DMS53 treated with DMSO at 0.1 percent for 48 hours (cell line): ENCODE measurements around the gene LIMCH1.

ENCODE experiments used
- DNase-seq: peaks from one replicate; lab custom pipeline; 2025; ENCODE audit not compliant: unreplicated experiment; lab: John Stamatoyannopoulos, UW

The LIMCH1 gene

GRCh38 chr4:41528512-41529205 is 9.3 kb upstream of the LIMCH1 start:
- no peak for DNase-seq

GRCh38 chr4:41530741-41531140 is 7.2 kb upstream of the LIMCH1 start:
- no peak for DNase-seq

GRCh38 chr4:41532336-41532735 is 5.6 kb upstream of the LIMCH1 start:
- no peak for DNase-seq

GRCh38 chr4:41532882-41533281 is 5.1 kb upstream of the LIMCH1 start:
- no peak for DNase-seq

- no peak for DNase-seq
Measured at GRCh38 chr4:41533680-41534079, 4.3 kb upstream of the LIMCH1 start.

- DNase-seq, result no peak
Measured at GRCh38 chr4:41534404-41534803, 3.6 kb upstream of the LIMCH1 start.

- no peak for DNase-seq
Measured at GRCh38 chr4:41535911-41536371, 2.0 kb upstream of the LIMCH1 start.

GRCh38 chr4:41537292-41537890 is 566 bp upstream of the LIMCH1 start:
- no peak for DNase-seq

- DNase-seq, result no peak
Measured at GRCh38 chr4:41538887-41539498, 1.0 kb downstream of the LIMCH1 start.

GRCh38 chr4:41539711-41540110 is 1.8 kb downstream of the LIMCH1 start:
- no peak for DNase-seq

GRCh38 chr4:41540687-41541086 is 2.7 kb downstream of the LIMCH1 start:
- no peak for DNase-seq

- DNase-seq, result no peak
Measured at GRCh38 chr4:41541687-41542094, 3.7 kb downstream of the LIMCH1 start.

- no peak for DNase-seq
Measured at GRCh38 chr4:41542526-41543275, 4.7 kb downstream of the LIMCH1 start.

GRCh38 chr4:41545238-41545637 is 7.3 kb downstream of the LIMCH1 start:
- DNase-seq, result no peak

- DNase-seq, result no peak
Measured at GRCh38 chr4:41546638-41547037, 8.7 kb downstream of the LIMCH1 start.

- DNase-seq, result no peak
Measured at GRCh38 chr4:41548305-41548880, 10.4 kb downstream of the LIMCH1 start.

- no peak for DNase-seq
Measured at GRCh38 chr4:41549478-41549877, 11.5 kb downstream of the LIMCH1 start.

- DNase-seq, result no peak
Measured at GRCh38 chr4:41550308-41550707, 12.4 kb downstream of the LIMCH1 start.

GRCh38 chr4:41551536-41551935 is 13.6 kb downstream of the LIMCH1 start:
- DNase-seq, result no peak

- DNase-seq, result no peak
Measured at GRCh38 chr4:41554905-41555304, 16.9 kb downstream of the LIMCH1 start.

- DNase-seq, result no peak
Measured at GRCh38 chr4:41556526-41556925, 18.6 kb downstream of the LIMCH1 start.
